ENCODE results near the gene LONRF2. TPM values are rescaled to one million over a fixed set of nuclear protein-coding genes. Genes with fewer than 3 reads are reported as not detected.

LONRF2 gene
- total RNA-seq, 1 donor from 2014 or later = 19.0 TPM

DNA sequence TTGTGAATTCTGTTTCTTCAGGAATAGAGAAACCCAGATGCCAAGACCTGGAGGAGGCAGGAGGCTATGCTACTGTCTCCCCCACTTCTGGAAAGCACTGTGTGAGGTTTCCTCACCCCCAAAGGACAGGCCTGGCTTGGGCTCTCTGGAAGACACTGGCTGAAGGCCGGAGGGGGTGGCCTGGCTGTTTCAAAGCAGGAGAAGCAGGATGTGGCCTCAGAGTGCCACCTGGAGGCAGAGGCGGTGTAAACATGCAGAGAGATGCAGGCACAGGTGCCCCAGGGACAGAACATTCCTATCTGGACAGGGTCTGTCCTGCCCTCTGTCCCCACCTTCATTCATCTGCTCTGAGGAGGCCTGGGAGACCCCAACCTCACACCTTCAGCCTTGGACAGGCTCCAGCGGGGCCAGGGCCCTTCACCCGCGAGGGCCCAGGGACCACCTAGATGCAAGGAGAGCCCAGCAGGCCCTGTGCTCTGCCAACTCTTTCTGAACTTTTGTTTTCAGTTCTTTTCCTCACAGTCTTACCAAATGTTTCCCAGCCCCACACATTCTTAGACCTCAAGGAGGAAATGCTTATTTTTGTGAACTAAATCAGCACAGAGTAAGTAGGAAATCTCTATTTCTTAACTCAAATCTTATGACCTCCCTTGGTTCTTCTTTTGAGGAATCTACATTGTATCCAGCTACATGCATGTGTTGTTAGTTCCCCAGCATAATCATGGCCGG lies 79.2 kb downstream of the LONRF2 start:
- TF ChIP-seq, protein P1, sequence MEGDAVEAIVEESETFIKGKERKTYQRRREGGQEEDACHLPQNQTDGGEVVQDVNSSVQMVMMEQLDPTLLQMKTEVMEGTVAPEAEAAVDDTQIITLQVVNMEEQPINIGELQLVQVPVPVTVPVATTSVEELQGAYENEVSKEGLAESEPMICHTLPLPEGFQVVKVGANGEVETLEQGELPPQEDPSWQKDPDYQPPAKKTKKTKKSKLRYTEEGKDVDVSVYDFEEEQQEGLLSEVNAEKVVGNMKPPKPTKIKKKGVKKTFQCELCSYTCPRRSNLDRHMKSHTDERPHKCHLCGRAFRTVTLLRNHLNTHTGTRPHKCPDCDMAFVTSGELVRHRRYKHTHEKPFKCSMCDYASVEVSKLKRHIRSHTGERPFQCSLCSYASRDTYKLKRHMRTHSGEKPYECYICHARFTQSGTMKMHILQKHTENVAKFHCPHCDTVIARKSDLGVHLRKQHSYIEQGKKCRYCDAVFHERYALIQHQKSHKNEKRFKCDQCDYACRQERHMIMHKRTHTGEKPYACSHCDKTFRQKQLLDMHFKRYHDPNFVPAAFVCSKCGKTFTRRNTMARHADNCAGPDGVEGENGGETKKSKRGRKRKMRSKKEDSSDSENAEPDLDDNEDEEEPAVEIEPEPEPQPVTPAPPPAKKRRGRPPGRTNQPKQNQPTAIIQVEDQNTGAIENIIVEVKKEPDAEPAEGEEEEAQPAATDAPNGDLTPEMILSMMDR (IDR thresholded peaks at IDR 0.05; ENCODE audit: borderline replicate concordance) = peak; percentile 84
- Histone ChIP-seq H3K27ac (replicated peaks) (no peak overlapping the region), H3K27me3 (ENCODE audit: low read depth) (peaks cover 7% of the 10 kb centered on the region), H3K36me3 (no peaks in the 10 kb centered on the region), H3K4me1 (peaks cover 6% of the 10 kb centered on the region), H3K9me3 (replicated peaks) (no peaks in the 10 kb centered on the region), H3K4me3 (no peak overlapping the region)
- DNase-seq = peak; percentile 74
- intact Hi-C loops (cut with micrococcal nuclease) = loop anchor here (10.0 kb wide), 2 partner anchors 68 to 678 kb away; no protein-coding TSS in a partner anchor

DNA sequence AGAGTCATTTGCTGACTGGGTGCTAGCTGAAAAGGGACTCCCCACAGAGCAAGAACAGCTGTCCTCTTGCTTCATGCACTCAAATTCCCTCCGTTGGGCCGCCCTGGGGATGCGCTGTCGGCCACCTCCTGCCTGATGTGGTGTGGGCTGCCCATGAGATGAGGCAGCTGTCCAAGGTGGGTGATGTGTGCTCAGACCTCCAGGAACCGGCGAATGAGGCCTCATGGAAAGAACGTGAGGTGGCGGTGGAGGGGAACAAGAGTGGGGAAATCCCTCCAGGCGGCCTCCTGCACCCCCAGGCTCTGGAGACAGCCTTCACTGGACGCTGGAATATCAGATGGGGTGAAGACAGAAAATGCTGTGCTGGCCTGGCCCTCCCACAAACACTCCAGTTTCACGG lies 79.8 kb downstream of the LONRF2 start:
- no peak overlapping the region for H3K27ac ChIP-seq (replicated peaks)
- TF ChIP-seq, protein P1 (IDR thresholded peaks at IDR 0.05; ENCODE audit: borderline replicate concordance) = no peak
- H3K27me3 ChIP-seq (ENCODE audit: low read depth) = peaks cover 7% of the 10 kb centered on the region
- H3K9me3 ChIP-seq (replicated peaks) = no peaks in the 10 kb centered on the region
- peaks cover 6% of the 10 kb centered on the region for H3K4me1 ChIP-seq
- H3K4me3 ChIP-seq = no peak overlapping the region
- no peak for DNase-seq
- no peaks in the 10 kb centered on the region for H3K36me3 ChIP-seq
- intact Hi-C loops (cut with micrococcal nuclease) = loop anchor here (10.0 kb wide), 2 partner anchors 68 to 678 kb away; no protein-coding TSS in a partner anchor

DNA sequence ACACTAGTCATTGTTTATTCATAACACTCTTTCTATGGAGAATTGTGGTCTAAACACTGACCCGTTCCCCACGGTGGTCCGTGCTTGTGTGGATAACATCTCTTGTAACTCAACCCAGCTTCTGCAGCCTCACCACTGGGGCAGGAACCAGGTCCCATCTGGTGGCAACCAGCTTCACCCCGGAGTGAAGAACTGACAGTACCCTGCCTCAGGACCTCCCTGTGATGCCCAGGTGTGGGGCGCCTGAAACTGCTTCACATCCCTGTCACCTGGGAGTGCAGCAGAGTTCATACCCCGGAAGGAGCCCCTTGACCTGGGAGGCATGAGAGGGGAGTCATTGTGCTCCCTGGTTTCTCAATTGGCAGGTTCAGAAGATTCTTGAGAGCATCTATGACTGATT lies 81.1 kb downstream of the LONRF2 start:
- TF ChIP-seq, protein P1 (IDR thresholded peaks at IDR 0.05; ENCODE audit: borderline replicate concordance) = no peak
- Histone ChIP-seq H3K27ac (replicated peaks) (no peak overlapping the region), H3K4me3 (no peak overlapping the region), H3K4me1 (peaks cover 6% of the 10 kb centered on the region), H3K27me3 (ENCODE audit: low read depth) (no peaks in the 10 kb centered on the region), H3K9me3 (replicated peaks) (no peaks in the 10 kb centered on the region), H3K36me3 (no peaks in the 10 kb centered on the region)
- intact Hi-C loops (cut with micrococcal nuclease) = loop anchor here (10.0 kb wide), 2 partner anchors 66 to 676 kb away; no protein-coding TSS in a partner anchor
- no peak for DNase-seq

DNA sequence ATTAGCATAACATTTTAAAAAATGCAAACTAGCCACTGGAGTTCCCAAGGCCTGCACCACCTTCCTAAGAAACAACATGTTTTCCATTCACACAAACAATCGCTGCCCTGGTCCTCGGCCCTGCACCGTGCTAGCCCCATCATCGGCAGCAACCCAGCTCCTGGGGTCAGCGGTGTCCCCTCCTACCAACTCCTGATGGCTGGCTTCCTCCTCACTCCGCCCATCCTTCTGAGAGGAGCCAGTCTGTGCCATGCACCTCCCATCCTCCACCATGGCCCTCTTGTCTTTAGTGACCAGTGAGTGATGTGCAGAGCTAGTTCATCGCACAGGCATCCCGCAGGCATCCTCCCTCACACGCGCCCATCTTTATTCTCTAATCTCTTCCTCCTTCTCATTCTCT lies 81.9 kb downstream of the LONRF2 start:
- Histone ChIP-seq H3K27ac (replicated peaks) (no peak overlapping the region), H3K27me3 (ENCODE audit: low read depth) (no peaks in the 10 kb centered on the region), H3K36me3 (no peaks in the 10 kb centered on the region), H3K9me3 (replicated peaks) (no peaks in the 10 kb centered on the region), H3K4me3 (no peak overlapping the region), H3K4me1 (peaks cover 6% of the 10 kb centered on the region)
- TF ChIP-seq, protein P1 (IDR thresholded peaks at IDR 0.05; ENCODE audit: borderline replicate concordance) = no peak
- intact Hi-C loops (cut with micrococcal nuclease) = loop anchor here (10.0 kb wide), 2 partner anchors 66 to 676 kb away; no protein-coding TSS in a partner anchor
- DNase-seq = no peak

DNA sequence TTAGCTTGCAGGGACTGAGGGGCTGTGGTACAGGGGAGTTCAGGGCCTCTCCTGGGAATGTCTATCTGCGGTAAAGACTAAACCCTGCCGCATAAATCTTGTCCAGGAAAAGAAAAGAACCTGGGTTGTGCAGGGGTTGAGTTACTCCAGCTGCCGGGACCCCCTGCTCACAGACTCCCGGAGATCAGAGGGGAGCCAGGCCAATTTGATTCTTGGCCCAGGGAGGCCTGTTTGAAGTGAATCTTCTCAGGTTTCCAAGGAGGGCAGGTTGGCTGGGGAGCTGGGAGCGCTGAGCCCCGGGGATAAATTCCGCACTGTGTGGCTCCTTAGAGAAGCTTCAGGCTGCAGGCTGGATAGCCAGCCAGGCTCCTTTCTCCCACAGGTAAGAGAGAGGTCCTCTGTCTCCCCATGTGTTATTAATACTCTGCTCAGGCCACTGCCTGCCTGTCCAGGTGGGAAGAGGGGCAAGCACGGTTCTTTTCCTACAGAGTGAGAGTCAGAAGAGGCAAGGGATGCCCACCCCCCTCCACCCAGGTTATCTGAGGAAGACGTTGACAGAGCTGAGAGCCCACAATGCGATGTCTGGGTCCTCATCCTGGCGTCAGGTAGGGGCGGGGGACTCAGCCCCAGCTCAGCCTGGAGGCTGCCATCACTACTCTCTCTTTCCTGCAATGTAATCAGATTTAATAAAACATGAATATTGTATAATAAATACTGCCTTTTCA lies 82.7 kb downstream of the LONRF2 start:
- Histone ChIP-seq H3K36me3 (no peaks in the 10 kb centered on the region), H3K9me3 (replicated peaks) (no peaks in the 10 kb centered on the region), H3K27me3 (ENCODE audit: low read depth) (no peaks in the 10 kb centered on the region), H3K4me3 (no peak overlapping the region), H3K4me1 (peaks cover 6% of the 10 kb centered on the region), H3K27ac (replicated peaks) (no peak overlapping the region)
- DNase-seq = no peak
- intact Hi-C loops (cut with micrococcal nuclease) = loop anchor here (10.0 kb wide), 2 partner anchors 65 to 675 kb away; no protein-coding TSS in a partner anchor
- TF ChIP-seq, protein P1 (IDR thresholded peaks at IDR 0.05; ENCODE audit: borderline replicate concordance) = no peak
